Heart left ventricle (tissue), 13 donors: Measurements from ENCODE around the gene PCNA.

ENCODE experiments used
- POLR2A ChIP-seq, 2 donors: fragments of 450-650 bp; IDR thresholded peaks; one replicate each; pipeline ENCODE4 v1.6.1; 2017; ENCODE audit warnings: antibody characterized with exemption in 2 of 2, mild to moderate bottlenecking in 2 of 2, moderate library complexity in 2 of 2
- TF ChIP-seq, protein P1 (sequence below), 12 donors: fragments of 200-600 bp; sonication (generic) in 4 of 12; IDR thresholded peaks; one replicate each; pipeline versions ENCODE4 v1.5.0 to v1.8.0; 2018 to 2022; ENCODE audit warnings: antibody characterized with exemption in 12 of 12, mild to moderate bottlenecking in 5 of 12
- donor health status: ischemic (EF 13 %, LVEDD 7.1; RV severe dilation, severe dysfunction).
- donor health status: DM: no; HTN: yes; CAD: no.
- donor health status: DM: no; HTN: no; CAD: no.
- donor health status: ischemic (EF 25% LVEDD 6.9; RV normal size, moderate dysfunction).
- donor health status: ischemic (EF 25% LVEDD 5.7; RV mildly dilated, moderate dysfunction).
- donor health status: ischemic (EF 35%, LVEDD 5.7; RV mildly dilated, moderate dysfunction).
- donor health status: nonischemic (EF 11% LVEDD 7.7; RV severe dilation, severe dysfunction).
- donor health status: DM: yes; HTN: yes; CAD: no.
- donor health status: PGD.
- donor health status: ischemic (EF 29% LVEDD 5.4; RV normal size, mild dysfunction).
- donor health status: nonischemic (EF 23%, LVEDD 6.1; RV moderate dilation, normal function).

DNA sequence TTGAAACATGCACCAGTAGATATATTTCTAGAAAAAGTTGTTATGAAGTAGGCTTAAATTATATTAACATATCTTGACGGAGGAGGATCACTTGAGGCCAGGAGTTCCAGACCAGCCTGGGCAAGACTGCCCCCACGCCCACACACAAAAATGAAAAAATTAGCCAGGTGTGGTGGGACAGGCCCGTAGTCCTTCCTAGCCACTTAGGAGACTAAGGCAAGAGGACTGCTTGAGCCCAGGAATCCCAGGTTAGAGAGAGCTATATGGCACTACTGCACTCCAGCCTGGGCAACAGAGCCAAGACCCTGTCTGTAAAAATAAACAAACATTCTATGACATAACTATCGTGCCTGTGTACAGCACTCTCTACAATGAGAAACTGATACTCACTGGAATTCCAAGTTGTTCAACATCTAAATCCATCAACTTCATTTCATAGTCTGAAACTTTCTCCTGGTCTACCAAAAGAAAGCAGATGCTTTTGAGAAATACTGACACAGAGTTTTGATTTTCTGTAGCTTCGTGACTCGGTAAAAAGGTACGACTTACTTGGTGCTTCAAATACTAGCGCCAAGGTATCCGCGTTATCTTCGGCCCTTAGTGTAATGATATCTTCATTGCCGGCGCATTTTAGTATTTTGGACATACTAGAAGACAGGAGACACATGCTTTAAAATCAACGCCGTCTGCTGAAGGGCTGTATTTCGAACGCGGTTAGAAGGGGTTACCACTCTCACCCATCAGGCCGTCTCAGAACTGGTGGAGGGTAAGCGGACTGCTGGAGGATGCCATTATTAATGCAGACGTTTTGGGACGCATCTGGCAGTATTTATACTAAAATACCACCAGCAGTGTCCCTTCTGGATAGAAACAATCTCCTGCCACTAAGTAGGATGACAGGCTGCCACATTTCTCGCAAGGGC is 1.3 kb downstream of the PCNA start:
- TF ChIP-seq, protein P1, sequence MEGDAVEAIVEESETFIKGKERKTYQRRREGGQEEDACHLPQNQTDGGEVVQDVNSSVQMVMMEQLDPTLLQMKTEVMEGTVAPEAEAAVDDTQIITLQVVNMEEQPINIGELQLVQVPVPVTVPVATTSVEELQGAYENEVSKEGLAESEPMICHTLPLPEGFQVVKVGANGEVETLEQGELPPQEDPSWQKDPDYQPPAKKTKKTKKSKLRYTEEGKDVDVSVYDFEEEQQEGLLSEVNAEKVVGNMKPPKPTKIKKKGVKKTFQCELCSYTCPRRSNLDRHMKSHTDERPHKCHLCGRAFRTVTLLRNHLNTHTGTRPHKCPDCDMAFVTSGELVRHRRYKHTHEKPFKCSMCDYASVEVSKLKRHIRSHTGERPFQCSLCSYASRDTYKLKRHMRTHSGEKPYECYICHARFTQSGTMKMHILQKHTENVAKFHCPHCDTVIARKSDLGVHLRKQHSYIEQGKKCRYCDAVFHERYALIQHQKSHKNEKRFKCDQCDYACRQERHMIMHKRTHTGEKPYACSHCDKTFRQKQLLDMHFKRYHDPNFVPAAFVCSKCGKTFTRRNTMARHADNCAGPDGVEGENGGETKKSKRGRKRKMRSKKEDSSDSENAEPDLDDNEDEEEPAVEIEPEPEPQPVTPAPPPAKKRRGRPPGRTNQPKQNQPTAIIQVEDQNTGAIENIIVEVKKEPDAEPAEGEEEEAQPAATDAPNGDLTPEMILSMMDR (IDR thresholded peaks at IDR 0.05): no peak
- no peak for TF ChIP-seq POLR2A (IDR thresholded peaks at IDR 0.05)
